Common myeloid progenitor, CD34-positive (primary cell): ENCODE data around the gene GSTM3.
"Not testable (repeated sequence)": the region's sequence is repeated elsewhere in the genome, so short reads cannot be mapped to it uniquely, and the experiment has no call there.

Experiments used
- CTCF ChIA-PET: fragments of 350-600 bp; sonication (Branson Sonifier 250); formaldehyde crosslinking; loops from one replicate; lab custom pipeline; 2021; ENCODE audit warnings: antibody characterized with exemption; lab: Charles Lee
- POLR2A ChIA-PET: fragments of 350-600 bp; sonication (Branson Sonifier 250); formaldehyde crosslinking; loops from one replicate; lab custom pipeline; 2021; ENCODE audit warnings: antibody characterized with exemption; lab: Charles Lee
- DNase-seq, 3 donors: peaks; one replicate each; pipeline versions ENCODE4 v3.0.0 to v3.0.0-alpha.2; 2013
- H3K27ac ChIP-seq, 2 experiments: 1 replicate in 1 of 2; 2 replicates in 1 of 2; pipeline ENCODE4 v1.7.0; 2013; ENCODE audit warnings: inconsistent platforms in 2 of 2, low read length in 2 of 2, mild to moderate bottlenecking in 2 of 2, low read depth in 1 of 2, moderate library complexity in 1 of 2; ENCODE audit not compliant: severe bottlenecking in 2 of 2, insufficient read depth in 1 of 2, poor library complexity in 1 of 2
- H3K27me3 ChIP-seq, 5 experiments: replicated peaks in 2 of 5; 1 replicate in 3 of 5; 2 replicates in 2 of 5; pipeline versions ENCODE4 v1.6.1 to v1.7.0; 2013; ENCODE audit warnings: low read length in 4 of 5, mild to moderate bottlenecking in 2 of 5, moderate library complexity in 2 of 5, inconsistent platforms in 1 of 5; ENCODE audit not compliant: insufficient read depth in 5 of 5, control insufficient read depth in 4 of 5
- H3K36me3 ChIP-seq, 4 experiments: 1 replicate in 2 of 4; 2 replicates in 2 of 4; pipeline versions ENCODE4 v1.6.1 to v1.7.0; 2013; ENCODE audit warnings: low read length in 3 of 4, control low read depth in 1 of 4, mild to moderate bottlenecking in 1 of 4; ENCODE audit not compliant: control insufficient read depth in 4 of 4, insufficient read depth in 4 of 4
- H3K4me1 ChIP-seq, 4 experiments: 1 replicate in 3 of 4; 2 replicates in 1 of 4; pipeline versions ENCODE4 v1.6.1 to v1.7.1; 2013; ENCODE audit warnings: low read length in 3 of 4, mild to moderate bottlenecking in 3 of 4, control low read depth in 1 of 4, inconsistent platforms in 1 of 4, moderate library complexity in 1 of 4; ENCODE audit not compliant: control insufficient read depth in 4 of 4, insufficient read depth in 4 of 4; ENCODE audit errors: control extremely low read depth in 1 of 4
- H3K4me3 ChIP-seq, 7 experiments: 1 replicate in 4 of 7; 2 replicates in 3 of 7; pipeline versions ENCODE4 v1.5.1 to v1.7.0; 2013; ENCODE audit warnings: mild to moderate bottlenecking in 7 of 7, low read length in 6 of 7, moderate library complexity in 6 of 7, inconsistent platforms in 2 of 7, low read depth in 2 of 7, control low read depth in 1 of 7; ENCODE audit not compliant: insufficient read depth in 4 of 7, control insufficient read depth in 1 of 7; ENCODE audit errors: extremely low read depth in 1 of 7
- H3K9me3 ChIP-seq, 5 experiments: 1 replicate in 4 of 5; 2 replicates in 1 of 5; pipeline versions ENCODE4 v1.6.1 to v1.7.1; 2013; ENCODE audit warnings: low read length in 4 of 5, mild to moderate bottlenecking in 2 of 5, inconsistent platforms in 1 of 5, low read depth in 1 of 5, moderate library complexity in 1 of 5; ENCODE audit not compliant: control insufficient read depth in 4 of 5, insufficient read depth in 2 of 5; ENCODE audit errors: control extremely low read depth in 1 of 5
- WGBS: methylation state at CpG from one replicate; pipeline ENCODE4 v1.1.5; 2013; ENCODE audit not compliant: insufficient coverage; 5-methylcytosine and 5-hydroxymethylcytosine counted together

GSTM3 gene

DNA sequence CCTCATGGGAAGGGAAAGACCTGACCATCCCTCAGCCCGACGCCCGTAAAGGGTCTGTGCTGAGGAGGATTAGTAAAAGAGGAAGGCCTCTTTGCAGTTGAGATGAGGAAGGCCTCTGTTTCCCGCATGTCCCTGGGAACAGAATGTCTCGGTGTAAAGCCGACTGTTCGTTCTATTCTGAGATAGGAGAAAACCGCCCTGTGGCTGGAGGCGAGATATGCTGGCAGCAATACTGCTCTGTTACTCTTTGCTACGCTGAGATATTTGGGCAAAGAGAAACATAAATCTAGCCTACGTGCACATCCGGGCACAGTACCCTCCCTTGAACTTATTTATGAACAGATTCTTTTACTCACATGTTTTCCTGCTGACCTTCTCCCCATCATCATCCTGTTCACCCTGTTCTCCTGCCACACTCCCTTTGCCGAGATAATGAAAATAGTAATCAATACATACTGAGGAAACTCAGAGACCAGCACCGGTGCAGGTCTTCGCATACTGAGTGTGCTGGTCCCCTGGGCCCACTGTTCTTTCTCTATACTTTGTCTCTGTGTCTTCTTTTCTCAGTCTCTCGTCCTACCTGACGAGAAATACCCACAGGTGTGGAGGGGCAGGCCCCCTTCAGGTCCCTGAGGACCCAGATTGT lies 26.3 kb upstream of the GSTM3 start:
- H3K27me3 ChIP-seq, H3K36me3 ChIP-seq, POLR2A ChIA-PET, H3K27ac ChIP-seq, H3K4me3 ChIP-seq, H3K9me3 ChIP-seq, CTCF ChIA-PET: not testable (repeated sequence)
- H3K4me1 ChIP-seq, result peaks cover 5 to 33% (median 16%) of the 10 kb centered on the region in 4 experiments
- DNase-seq, result peak in 2 of 3 donors; percentile 25 to 45
- whole genome bisulfite sequencing, result 60% methylated on average over 11 of the region's 17 CpGs

DNA sequence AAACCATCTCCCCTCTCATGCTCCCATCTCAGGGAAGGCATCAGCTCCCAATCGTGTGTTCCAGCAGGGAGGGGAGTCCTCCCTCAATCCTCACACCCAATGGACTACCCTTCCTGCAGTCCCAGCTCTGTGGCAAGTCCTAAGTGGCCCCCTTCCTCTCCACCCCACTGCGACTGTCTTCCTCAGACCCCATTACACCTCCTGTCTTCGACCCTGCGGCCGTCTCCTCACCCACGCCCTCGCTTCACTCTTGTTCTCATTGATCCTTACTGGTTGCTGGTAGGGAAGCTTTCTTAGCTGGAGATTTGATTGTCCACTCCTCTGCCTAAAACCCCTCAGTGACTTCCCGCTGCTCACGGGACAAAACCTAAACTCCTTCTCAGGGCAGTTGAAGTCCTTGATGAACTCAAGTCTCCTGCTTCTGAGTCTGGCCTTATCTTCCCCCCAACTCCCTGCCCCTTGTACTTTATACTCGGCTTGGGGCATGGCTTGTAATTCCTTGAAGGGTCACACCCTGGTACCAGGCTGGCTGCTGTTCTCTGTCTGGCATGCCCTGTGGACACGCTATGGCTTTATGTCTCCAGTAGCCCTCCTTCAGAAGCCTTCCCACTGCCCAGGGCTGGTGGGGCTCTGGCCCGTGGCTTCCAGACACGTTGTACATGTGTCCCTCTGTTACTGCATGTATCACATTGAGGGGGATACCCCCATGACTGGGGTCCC lies 25.2 kb upstream of the GSTM3 start:
- no peak for DNase-seq
- no peak overlapping the region for H3K27ac ChIP-seq
- ChIA-PET CTCF (interaction anchor here (1.3 to 2.9 kb wide), 3 partner anchors 8 to 218 kb away, joined by 4 to 17 read pairs (median 5); partner anchors contain the start of gene AHCYL1), POLR2A (no interaction called here)
- peaks cover 5 to 33% (median 16%) of the 10 kb centered on the region in 4 experiments for H3K4me1 ChIP-seq
- H3K27me3 ChIP-seq, result no peaks in the 10 kb centered on the region
- no peak overlapping the region for H3K4me3 ChIP-seq
- WGBS, result 91% methylated on average over 13 of the region's 13 CpGs
- H3K36me3 ChIP-seq, result no peaks in the 10 kb centered on the region
- H3K9me3 ChIP-seq, result no peaks in the 10 kb centered on the region

GRCh38 chr1:109765483-109765815 lies 24.6 kb upstream of the GSTM3 start:
- WGBS, result 63% methylated on average over 4 of the region's 4 CpGs
- H3K4me1 ChIP-seq, result peaks cover 5 to 33% (median 16%) of the 10 kb centered on the region in 4 experiments
- no peak overlapping the region for H3K4me3 ChIP-seq
- no peak for DNase-seq
- no peaks in the 10 kb centered on the region for H3K9me3 ChIP-seq
- no peaks in the 10 kb centered on the region for H3K36me3 ChIP-seq
- H3K27ac ChIP-seq, result no peak overlapping the region
- H3K27me3 ChIP-seq, result no peaks in the 10 kb centered on the region
- ChIA-PET POLR2A (no interaction called here), CTCF (interaction anchor here (1.3 to 2.9 kb wide), 3 partner anchors 9 to 219 kb away, joined by 4 to 17 read pairs (median 5); partner anchors contain the start of gene AHCYL1)

DNA sequence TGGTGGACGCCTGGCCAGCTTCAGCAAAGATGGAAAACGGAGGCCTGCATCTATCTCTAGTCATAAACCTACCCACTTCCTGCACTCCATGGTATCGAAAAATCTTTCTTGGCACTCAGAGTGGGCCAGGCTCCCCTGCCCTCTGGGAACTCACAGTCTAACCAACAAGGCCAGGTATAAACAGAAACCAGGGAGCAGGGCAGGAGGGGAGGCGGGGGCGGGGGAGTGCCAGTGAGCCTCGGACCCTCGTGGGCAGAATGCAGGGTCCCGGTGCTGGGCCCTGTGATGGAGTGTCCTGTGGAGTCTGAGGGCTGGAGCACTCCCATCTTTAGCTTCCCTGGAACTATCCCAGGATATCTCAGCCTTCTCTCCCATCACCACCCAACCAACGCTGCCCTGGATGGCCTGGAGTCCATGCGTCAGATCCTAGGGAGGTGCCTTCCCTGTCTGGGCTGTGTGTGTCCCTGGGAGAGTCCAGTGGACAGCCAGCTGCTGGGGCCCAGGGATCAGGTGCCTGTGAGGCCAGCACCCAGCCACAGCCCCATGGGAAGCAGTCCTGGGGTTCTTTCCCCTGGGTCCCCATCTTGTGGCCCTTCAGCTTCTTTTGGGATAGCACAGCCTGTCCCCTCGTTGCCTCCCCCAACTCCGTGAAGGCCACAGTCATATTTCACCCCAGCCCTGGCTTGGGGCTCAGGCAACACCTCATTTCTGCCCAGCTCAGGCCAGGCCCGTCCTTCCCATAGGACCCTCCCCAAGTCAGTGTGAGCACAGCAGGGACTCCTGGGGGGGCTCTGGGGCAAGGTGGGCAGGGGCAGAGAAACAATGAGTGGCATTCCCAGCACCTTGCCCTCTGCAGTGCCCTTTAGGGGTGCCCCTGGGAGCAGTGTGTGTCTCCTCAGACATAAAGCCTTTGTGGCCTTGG lies 24.0 kb upstream of the GSTM3 start:
- POLR2A ChIA-PET, result no interaction called here
- CTCF ChIA-PET, result interaction anchor here (1.3 to 2.9 kb wide), 4 partner anchors 9 to 220 kb away, joined by 4 to 17 read pairs (median 4); partner anchors contain the start of gene AHCYL1
- H3K9me3 ChIP-seq, result no peaks in the 10 kb centered on the region
- H3K4me1 ChIP-seq, result peaks cover 5 to 33% (median 16%) of the 10 kb centered on the region in 4 experiments
- 97% methylated on average over 11 of the region's 13 CpGs for WGBS
- no peak overlapping the region for H3K27ac ChIP-seq
- H3K36me3 ChIP-seq, result no peaks in the 10 kb centered on the region
- H3K27me3 ChIP-seq, result no peaks in the 10 kb centered on the region
- DNase-seq, result no peak
- H3K4me3 ChIP-seq, result no peak overlapping the region

DNA sequence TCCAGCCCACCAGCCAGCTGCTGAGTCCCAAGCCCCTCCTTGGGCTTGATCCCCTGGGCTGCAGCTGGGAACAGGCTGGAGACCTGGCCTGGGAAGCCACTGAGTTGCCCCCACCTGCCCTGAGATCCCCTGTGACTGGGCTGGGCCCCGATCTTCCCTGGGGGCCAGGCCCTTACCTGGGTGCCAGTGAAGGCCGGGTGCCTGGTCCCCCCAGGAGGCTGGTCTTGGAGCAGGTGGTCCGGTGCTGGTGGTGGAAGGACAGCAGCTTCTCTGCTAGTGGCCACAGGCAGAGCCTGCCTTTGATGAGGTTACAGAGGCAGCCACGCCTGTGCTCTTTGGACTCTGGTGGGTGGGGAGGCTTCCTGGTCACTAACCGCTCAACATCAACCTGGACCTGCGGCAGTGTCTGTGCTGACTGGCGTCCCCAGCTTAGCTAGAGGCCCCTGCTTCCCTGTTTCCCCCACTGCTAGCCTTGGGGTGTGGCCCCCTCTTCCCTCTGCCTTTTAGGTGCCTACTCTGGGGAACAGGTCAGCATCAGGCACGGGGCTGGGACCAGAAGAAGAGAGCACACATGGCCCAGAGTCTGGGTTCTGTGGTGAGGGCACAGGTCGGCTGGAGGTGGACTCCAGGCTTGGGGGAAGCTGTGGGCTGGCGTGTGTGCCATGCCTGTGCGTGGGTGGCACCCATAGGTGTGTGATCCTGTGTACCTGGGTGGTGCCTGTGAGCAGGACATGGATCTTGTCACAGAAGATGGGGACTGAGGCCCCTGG lies 23.0 kb upstream of the GSTM3 start, which contains the start of gene EPS8L3:
Gene EPS8L3, minus strand, starts transcription at position 278 of the 770 bp plus-strand sequence. CDS start 2,174 bp downstream, outside the sequence.
- Histone ChIP-seq H3K27ac (peak within 1 kb of the TSS in 1 of 2 experiments; percentile 57), H3K4me3 (peak within 1 kb of the TSS in 1 of 7 experiments; percentile 21), H3K27me3 (no peaks in the 10 kb centered on the region), H3K4me1 (peaks cover 5 to 33% (median 16%) of the 10 kb centered on the region in 4 experiments), H3K36me3 (no peaks in the 10 kb centered on the region), H3K9me3 (no peaks in the 10 kb centered on the region)
- 96% methylated on average over 10 of the region's 11 CpGs for WGBS
- DNase-seq, result no peak
- ChIA-PET CTCF (interaction anchor here (1.0 to 2.9 kb wide), 4 partner anchors 10 to 221 kb away, joined by 3 to 17 read pairs (median 4); partner anchors contain the start of gene AHCYL1), POLR2A (no interaction called here)
